Measurements from ENCODE around the gene DMTF1.
A peak's percentile ranks its signal among the peaks of the same experiment; 100 is the strongest.

Gene DMTF1

GRCh38 chr7:87110778-87111177 lies 41.5 kb upstream of the DMTF1 start (continued):
- no peak for TF ChIP-seq EGR2 (tag by site-specific recombination; IDR thresholded peaks at IDR 0.05; ENCODE audit: low read depth)
- no peak for TF ChIP-seq WT1 (tag by site-specific recombination; IDR thresholded peaks at IDR 0.05)
- TF ChIP-seq ZNF157 (tag by site-specific recombination; IDR thresholded peaks at IDR 0.05): no peak
- TF ChIP-seq ZNF580 (tag by site-specific recombination; IDR thresholded peaks at IDR 0.05): no peak
- no peak for TF ChIP-seq ZNF184 (tag by site-specific recombination; IDR thresholded peaks at IDR 0.05)
- no peak for TF ChIP-seq ZNF521 (tag by site-specific recombination; IDR thresholded peaks at IDR 0.05)
- TF ChIP-seq ZNF10 (tag by site-specific recombination; IDR thresholded peaks at IDR 0.05): no peak
- TF ChIP-seq ZNF704 (tag by site-specific recombination; IDR thresholded peaks at IDR 0.05): no peak
- TF ChIP-seq ZNF211 (tag by site-specific recombination; IDR thresholded peaks at IDR 0.05; ENCODE audit: low read depth): no peak
- no peak for TF ChIP-seq SP2 (tag by site-specific recombination; IDR thresholded peaks at IDR 0.05)
- TF ChIP-seq ZNF624 (tag by site-specific recombination; IDR thresholded peaks at IDR 0.05): no peak
- TF ChIP-seq ZNF558 (tag by site-specific recombination; IDR thresholded peaks at IDR 0.05): peak; percentile 25; the same call in 1 of the 2 replicates
- TF ChIP-seq TSHZ1 (tag by site-specific recombination; IDR thresholded peaks at IDR 0.05; ENCODE audit: borderline replicate concordance): no peak
- TF ChIP-seq ZNF514 (tag by site-specific recombination; IDR thresholded peaks at IDR 0.05): no peak
- no peak for TF ChIP-seq ZBTB26 (tag by site-specific recombination; optimal IDR thresholded peaks at IDR 0.05)
- TF ChIP-seq ZSCAN30 (tag by site-specific recombination; IDR thresholded peaks at IDR 0.05): no peak
- TF ChIP-seq ZNF561 (tag by site-specific recombination; IDR thresholded peaks at IDR 0.05; ENCODE audit: borderline replicate concordance): no peak
- peak; percentile 86 for TF ChIP-seq ZNF629 (tag by site-specific recombination; IDR thresholded peaks at IDR 0.05)

GRCh38 chr7:87111877-87112276 lies 40.4 kb upstream of the DMTF1 start:
- Histone ChIP-seq H3K4me3 (ENCODE audit: low read depth, low read length) (no peak overlapping the region), H3K9me3 (ENCODE audit: control insufficient read depth, insufficient read depth, low read depth, low read length) (no peaks in the 10 kb centered on the region), H3K36me3 (ENCODE audit: control insufficient read depth in 2 of 2, insufficient read depth in 1 of 2, low read length in 2 of 2) (no peaks in the 10 kb centered on the region), H3K27ac (ENCODE audit: extremely low read depth, low read depth, low read length) (no peak overlapping the region), H3K4me1 (ENCODE audit: control insufficient read depth, insufficient read depth, low read length) (no peaks in the 10 kb centered on the region)
- CTCF ChIA-PET: no interaction called here
- POLR2A ChIA-PET: no interaction called here
- no peak for TF ChIP-seq ZNF785 (tag by site-specific recombination; IDR thresholded peaks at IDR 0.05)
- peak; percentile 50 for TF ChIP-seq FEZF1 (tag by site-specific recombination; IDR thresholded peaks at IDR 0.05)
- TF ChIP-seq ZNF223 (tag by site-specific recombination; IDR thresholded peaks at IDR 0.05): no peak
- no peak for TF ChIP-seq ZNF350 (tag by site-specific recombination; IDR thresholded peaks at IDR 0.05)
- TF ChIP-seq ZNF292 (tag by site-specific recombination; IDR thresholded peaks at IDR 0.05; ENCODE audit: borderline replicate concordance, low read depth): no peak
- TF ChIP-seq ZXDB (tag by site-specific recombination; IDR thresholded peaks at IDR 0.05): no peak
- TF ChIP-seq ZNF596 (tag by site-specific recombination; IDR thresholded peaks at IDR 0.05): no peak
- TF ChIP-seq PRDM6 (tag by site-specific recombination; IDR thresholded peaks at IDR 0.05): 0 out of 2 replicates have a peak, but pooled peaks have one; percentile 47
- TF ChIP-seq TCF7L2 (IDR thresholded peaks at IDR 0.05; ENCODE audit: borderline replicate concordance, low read depth, low read length): peak; percentile 87; the same call in 1 of the 2 replicates
- TF ChIP-seq OSR2 (tag by site-specific recombination; IDR thresholded peaks at IDR 0.05): peak; percentile 43; the same call in 1 of the 2 replicates
- TF ChIP-seq ZNF645 (tag by site-specific recombination; IDR thresholded peaks at IDR 0.05): no peak
- no peak for TF ChIP-seq KLF1 (tag by site-specific recombination; IDR thresholded peaks at IDR 0.05)
- TF ChIP-seq KLF10 (tag by site-specific recombination; IDR thresholded peaks at IDR 0.05): no peak

Measured in HEK293 (cell line).